NOMO-1 treated with DMSO at 0.1 percent for 48 hours (cell line): Measurements from ENCODE around the gene OXCT2.
"Not testable (repeated sequence)": the region's sequence is repeated elsewhere in the genome, so short reads cannot be mapped to it uniquely, and the experiment has no call there.

Experiments used
- DNase-seq: peaks from one replicate; lab custom pipeline; 2025; ENCODE audit not compliant: unreplicated experiment; lab: John Stamatoyannopoulos, UW

The OXCT2 gene

DNA sequence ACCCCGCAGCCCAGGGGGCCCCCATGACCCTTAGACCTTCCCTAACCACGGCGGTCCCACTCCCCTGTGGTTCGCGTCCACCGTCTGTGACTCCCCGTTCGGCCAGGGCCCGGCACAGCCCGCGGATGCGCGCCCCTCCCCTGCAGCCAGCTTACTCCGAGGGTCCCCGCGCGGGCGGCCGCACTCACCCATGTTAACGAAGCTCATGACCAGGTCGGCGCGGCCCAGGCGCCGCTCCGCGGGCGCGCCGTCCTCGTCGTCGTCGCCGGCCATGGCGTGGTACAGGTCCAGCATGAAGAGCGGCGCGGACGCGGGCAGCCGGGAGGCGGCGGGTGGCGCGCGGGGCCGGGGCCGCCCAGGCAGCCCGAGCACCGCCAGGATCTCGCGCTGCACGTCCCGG is 16.8 kb upstream of the OXCT2 start:
- not testable (repeated sequence) for DNase-seq

DNA sequence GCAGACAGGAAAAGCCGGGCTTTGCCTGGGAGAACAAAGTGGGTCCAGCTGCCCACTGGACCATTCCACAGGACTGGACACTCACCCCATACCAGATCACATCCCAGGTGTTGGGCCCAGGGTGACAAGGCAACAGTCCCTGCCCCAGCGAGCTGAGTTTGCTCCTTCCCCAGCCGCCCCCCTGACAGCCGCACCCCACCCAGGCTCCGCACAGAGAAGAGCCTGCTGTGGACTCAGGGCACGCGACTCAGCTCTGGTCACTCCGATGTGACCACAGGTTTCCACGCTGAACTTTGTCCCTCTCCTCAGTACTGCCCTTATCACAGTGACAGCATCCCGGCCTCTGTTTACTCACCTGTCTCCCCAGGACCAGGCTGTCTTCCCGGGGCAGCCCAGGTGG is 16.3 kb upstream of the OXCT2 start:
- no peak for DNase-seq

DNA sequence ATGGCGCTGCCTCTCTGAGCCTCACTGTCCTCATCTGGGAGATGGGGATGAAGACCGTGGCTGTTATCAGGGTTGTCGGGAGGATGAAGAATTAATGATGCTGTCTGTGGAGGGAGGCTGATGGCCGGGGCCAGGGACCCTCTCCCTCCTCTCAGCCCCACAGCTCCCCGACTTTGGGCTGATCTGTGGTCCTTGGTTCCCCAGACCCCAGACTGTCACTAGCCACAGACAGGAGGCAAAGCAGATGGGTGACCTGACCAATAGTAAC is 15.9 kb upstream of the OXCT2 start:
- not testable (repeated sequence) for DNase-seq

DNA sequence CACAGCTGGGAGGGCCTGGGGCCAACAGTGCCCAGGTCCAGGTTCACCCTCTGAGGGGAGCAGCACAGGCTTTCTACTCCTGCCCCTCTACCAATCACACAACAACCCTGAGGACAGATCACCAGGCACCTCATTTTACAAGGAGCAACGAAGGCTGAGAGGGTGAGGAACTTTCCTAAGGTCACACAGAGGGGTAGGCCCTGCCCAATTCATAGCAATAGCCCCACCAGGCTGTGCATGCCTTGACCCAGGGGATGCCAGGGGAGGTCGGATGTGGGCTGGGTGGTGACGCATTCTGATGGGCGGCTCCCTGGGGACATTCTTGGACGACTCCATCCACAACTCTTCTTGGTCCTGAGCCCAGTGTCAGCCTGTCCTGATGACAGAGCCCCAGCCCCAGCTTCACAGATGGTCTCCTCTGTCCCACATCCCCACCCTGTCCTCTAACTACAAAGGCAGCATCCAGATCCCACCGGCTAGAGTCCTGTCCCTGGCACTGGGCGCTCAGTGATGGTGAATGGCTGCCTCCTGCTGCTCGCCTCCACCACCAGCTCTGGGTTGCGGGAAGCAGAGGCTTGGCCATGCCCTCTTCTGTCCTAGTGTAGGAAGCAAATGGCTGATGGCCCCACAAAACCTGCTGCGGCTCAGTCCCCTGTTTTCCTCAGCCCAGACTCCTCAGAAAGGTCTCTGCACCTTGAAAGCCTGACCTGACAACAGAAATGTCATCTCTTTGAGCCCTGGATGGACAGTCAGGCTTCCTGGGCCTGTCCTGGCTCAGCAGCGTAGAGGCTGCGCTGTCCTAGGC is 15.4 kb upstream of the OXCT2 start:
- not testable (repeated sequence) for DNase-seq

DNA sequence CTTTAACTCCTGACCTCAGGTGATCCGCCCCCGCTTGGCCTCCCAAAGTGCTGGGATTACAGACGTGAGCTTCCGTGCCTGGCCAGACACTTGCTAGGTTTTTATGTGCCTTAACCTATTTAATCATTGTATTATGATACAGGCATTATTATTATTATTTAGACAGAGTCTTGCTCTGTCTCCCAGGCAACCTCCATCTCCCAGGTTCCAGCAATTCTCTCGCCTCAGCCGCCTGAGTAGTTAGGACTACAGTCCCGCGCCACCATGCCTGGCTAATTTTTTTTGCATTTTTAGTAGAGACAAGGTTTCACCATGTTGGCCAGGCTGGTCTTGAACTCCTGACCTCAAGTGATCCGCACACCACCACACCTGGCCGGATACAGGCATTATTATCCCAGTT is 11.5 kb upstream of the OXCT2 start:
- DNase-seq, result not testable (repeated sequence)

DNA sequence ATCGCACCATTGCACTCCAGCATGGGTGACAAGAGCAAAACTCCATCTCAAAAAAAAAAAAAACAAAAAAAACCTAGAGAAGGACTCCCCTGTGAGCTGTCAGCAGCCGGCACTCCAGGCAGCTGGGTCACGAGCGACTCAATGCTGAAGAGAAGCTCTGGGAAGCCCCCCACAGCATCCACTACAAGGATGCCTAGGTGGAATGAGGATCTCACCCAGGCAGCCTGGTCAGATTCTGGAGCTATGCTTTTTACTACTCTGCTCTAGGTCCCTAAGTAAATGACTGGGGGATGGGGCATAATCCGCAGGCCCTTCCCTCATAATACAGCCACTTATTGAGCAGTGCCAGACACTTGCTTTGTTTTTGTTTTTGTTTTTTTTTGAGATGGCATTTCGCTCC is 11.0 kb upstream of the OXCT2 start:
- DNase-seq, result no peak

DNA sequence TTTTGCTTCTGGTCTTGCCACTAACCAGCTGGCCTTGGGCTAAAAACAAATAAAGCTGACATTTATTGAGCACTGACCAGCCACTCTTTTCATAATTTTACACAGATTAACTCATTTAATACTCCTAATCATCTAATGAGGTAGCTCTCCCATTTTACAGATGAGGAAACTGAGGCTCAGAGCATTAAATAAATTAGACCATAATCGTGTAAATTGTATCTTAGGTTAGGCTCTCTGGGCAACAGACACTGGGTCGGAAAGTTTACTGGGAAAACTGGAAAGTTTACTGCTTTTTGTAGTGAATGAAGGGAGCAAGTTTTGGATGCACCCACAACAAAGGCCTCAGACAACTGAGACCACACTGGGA is 10.2 kb upstream of the OXCT2 start:
- no peak for DNase-seq

DNA sequence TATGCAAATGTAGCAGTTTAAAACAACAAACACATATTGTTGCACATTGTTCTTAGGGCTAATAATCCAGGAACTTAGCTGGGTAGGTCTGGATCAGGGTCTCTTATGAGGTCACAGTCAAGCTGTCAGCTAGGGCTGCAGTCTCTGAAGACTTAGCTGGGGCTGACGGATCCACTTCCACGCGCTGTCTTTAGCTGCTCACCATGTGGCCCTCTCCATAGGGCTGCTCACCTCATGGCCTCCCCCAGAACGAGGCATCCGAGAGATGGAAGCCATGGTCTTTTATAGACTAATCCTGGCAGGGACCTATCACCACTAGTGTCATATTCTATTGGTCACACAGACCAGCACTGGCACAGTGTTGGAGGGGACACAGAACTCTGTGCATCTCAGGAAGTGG is 8.7 kb upstream of the OXCT2 start:
- no peak for DNase-seq

DNA sequence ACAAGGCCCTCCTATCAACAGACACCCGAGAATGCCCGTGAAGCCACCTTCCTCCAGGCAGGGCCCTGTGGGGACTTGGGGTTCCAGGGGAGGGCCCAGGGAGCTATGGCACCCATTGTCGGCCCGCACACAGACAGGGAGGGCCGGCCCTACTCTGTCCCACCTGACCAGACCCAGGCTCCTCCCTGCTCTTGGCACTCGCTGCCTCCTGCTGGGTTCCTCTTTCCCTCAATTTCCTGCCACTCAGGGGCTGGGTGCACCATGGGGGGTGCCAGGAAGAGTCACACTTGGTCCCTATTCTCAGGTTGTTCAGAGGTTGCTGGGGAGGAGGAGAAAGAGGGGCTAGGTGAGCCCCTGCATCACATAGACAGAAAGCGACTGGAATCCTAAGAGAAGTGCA is 8.0 kb upstream of the OXCT2 start:
- no peak for DNase-seq

DNA sequence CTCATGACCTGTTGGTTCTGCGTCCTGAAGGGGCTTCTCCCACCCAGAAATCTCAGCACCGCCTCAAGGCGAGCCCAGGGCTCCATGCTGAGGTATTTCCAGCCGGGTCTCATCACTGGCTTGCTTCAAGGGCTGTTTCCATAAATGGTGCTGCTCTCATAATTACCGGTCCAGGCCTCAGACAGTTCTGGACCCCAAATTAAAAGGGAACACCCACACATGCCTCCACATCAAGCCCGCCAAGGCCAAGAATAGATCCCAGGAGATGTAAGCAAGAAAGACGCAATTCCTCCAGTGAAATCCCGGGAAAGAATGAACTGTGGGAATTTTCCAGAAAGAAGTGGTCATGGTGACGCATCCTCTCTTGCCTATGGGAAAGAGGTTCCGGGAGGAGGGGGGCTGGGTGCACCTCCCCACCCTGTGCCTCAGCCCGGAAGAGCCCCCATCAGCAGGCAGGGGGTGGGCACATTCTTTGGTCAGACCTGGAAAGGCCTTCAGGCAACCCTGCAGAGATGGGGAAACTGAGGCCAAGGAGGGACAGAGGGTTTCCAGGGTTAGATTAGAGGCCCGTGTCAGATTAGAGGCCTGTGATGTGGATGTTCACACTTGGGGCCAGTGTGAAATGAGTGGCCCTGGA is 7.4 kb upstream of the OXCT2 start:
- DNase-seq, result not testable (repeated sequence)

DNA sequence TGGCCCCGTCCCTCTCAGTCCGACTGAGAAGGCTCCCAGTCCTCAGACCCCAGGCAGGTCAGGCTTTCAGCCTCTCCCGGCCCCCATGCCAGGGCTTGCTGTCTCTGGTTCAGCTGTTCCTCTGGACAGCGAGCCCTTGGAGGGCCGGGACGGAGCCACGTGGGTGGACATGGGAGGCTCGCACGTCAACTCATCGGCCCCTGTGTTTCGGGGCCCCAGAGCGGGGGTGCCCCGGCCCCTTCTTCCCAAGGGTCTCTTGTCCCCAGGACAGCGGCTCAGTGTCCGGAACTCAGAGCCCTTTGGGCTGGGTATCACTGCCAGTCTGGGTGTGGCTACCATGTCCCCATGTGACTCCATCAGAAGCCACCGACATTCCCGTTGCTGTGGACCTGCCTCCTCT is 6.7 kb upstream of the OXCT2 start:
- not testable (repeated sequence) for DNase-seq

DNA sequence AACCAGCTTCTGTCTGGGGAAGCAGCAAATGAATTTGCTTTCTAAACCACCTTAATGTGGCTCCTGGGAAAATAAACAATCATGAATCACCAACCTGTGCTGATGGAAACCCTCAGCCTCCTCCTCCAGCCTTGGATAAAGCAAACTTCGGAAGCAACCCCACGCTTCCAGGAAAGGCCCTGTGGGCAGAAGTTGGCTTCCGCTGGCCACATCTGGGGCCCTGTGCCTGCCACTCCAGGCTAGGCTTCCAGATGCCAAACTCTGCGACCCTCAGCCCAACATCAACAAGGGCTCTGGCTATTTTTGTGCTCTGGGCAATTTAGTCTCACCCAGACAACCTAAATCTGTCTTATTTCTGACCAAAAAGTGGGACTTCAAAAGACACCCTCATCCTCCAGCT is 6.2 kb upstream of the OXCT2 start:
- no peak for DNase-seq

DNA sequence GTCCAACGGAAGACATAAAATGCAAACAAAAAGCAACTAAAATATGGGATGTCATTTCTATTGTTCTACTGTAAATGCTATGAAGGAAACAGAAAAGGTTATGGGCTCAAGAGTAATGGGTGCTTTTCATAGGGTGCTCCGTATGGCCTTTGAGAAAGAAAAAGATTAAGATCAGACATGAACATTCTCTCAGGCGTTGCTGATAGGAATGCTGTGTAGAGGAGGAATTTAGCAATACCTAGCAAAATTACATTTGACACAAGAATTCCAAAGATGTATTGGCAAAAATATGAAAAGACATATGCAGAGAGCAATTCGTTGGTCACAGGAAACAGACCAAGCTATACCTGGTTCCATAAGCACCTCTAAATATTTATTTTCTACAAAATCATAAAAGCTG is 5.7 kb upstream of the OXCT2 start:
- DNase-seq, result no peak

DNA sequence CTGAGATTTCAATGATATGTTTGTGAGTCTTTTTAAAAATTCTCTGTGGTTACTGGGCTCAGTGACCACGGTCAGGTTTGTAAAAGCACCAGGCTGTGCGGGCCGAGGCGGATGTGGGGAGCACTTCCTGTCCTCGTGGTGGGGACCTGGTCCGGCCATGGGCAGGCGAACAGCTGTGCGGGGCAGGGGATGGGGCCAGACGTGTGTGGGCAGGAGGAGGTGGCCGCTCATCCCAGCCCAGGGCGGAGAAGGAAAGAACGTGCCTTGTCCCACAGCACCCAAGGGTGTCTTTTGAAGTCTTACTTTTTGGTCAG is 5.2 kb upstream of the OXCT2 start:
- no peak for DNase-seq

DNA sequence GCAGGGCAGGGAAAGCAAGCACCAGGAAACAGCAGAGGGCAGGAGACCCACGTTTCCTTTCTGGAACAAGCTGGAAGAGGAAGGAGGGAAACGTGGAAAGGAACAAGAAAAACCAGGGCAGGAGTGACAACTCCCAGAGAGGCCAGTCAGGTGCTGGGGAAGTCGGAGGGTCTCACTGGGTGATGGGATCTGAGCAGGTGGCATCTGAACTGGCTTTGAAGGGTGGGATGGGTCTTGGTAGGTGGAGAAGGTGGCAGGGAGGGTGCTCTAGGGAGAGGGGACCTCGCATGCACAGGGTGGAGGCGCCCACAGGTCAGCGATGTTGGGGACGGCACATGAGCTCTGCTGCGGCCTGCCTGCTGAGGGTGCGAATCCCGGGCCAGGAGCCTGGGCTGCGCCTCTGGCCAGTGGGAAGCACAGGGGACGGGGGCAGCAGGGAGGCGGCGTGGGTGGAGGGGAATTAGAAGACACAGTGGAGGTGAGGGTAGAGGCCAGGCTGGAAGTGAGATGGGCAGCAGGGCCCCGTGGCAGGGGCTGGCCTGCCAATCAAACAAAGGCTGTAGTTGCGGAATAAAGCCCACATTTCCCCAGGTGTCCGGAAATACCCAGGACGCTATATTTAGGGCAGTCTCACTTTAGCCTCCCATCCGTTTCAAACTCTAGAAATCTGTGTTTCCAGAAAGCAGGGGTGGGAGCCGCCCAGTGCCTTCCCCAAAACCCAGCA is 4.7 kb upstream of the OXCT2 start:
- DNase-seq, result not testable (repeated sequence)

DNA sequence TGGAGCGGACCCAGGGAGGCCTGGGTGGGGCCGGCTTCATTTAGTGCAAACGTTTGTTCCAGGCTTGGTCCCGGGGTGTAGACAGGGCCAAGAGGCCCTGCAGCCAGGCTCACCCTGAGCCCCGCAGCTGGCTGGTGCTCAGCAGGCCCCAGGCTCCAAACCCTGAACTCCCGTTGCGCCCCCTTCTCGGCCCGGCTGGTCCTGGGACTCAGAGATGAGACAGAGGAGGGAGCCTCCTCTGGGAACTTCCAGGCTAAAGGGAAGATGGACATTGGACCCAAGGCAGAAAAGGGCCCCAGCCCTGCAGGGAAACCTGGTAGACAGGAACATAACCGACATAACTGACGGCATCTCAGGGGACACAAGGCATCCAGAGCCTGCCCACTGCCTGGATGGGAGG is 4.0 kb upstream of the OXCT2 start:
- not testable (repeated sequence) for DNase-seq

DNA sequence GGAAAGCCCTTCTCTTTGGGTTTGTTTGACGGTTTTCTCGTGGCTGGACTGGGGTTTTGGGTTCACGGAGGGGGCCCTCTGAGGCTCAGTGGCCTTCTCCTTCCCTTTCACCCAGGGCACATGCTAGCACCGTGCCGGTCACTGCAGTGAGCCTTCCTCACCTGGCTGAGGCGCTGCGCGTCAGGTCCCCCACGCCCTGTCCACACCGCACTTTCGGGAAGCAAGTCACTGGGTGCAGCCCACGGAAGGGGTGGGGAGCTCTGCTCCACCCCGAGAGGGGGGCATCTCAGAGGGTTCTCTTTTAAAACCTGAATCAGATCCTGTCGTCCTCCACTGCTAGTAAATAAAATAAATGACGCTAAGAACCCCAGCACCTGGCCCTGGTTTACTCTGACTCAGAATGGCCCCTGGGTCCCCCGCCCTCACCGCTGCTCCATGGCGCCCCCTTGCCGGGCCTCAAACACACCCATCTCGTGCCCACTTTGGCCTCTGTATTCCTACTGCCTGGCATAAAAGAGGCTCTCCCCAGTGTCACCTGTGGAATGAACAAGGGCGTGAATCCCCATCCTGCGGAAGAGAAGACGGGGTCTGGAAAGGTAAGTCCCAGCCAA is 2.3 kb upstream of the OXCT2 start:
- DNase-seq, result not testable (repeated sequence)

DNA sequence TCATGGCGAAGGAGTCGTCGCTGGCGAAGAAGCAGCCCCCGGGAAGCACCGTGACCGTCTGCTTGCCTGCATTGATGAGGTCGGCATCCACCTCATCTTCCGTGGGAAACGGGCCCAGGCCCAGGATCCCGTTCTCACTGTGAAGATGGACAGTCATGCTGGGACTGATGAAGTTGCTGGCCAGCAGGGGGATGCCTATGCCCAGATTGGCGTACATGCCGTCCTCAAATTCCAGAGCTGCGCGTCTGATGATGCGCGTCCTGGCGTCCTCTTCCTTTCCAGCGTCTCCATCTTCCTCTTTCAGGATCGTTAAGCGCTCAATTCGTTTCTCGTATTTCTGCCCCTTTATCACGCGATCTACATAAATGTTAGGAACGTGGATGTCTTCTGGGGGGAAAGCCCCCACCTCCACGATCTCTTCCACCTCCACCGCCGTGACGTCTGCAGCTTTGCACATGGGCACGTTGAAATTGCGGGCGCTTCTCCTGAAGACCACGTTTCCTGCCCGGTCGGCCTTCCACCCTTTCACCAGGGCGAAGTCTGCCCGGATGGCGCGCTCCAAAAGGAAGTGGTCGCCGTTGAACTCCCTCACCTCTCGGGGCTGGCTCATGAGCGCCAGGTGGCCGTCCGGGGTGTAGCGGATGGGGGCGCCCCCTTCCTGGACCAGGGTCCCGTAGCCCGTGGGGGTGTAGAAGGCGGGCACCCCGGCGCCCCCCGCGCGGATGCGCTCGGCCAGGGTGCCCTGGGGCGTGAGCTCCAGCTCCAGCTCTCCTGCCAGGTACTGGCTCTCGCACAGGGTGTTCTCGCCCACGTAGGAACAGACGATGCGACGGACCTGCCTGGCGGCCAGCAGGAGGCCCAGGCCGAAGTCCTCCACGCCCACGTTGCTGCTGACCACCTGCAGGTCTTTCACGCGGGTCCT is 787 bp downstream of the OXCT2 start:
- DNase-seq, result not testable (repeated sequence)

DNA sequence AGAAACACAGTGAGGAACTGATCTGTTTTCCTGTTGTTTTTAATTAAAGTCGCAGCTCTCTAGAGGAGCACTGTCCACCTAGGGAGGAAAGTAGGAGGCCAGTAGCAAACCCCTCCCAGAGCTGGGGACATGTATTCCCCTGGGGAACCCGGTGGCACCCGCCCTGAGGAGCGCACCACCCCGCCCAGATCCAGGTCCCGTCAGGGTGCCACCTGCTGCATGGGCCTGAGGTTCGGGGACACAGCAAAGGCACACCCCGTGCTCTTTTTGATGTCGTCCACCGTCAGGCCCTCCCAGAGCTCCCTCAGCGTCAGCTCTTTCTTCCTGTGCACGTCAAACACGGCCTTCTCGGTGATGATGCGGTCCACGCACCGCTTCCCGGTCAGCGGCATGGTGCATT is 1.6 kb downstream of the OXCT2 start:
- DNase-seq, result not testable (repeated sequence)

DNA sequence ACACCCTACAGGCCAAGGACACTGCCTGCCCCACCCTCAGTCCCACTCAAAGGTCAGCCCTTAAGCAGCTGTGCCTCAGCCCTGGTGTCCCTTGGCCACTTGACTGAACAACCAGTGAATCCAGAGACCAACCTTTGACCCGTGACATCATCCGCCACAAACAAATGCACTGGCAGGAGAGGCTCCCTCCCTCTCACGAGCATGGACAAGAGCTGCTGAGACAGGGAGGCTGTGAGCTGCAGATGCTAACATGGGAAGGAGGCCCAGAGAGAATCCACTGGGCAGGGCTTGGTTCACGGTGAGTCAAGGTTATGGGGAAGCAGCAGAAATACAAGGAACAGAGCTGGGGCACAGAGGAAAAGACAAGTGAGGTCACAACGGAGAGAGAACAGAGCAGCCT is 4.7 kb downstream of the OXCT2 start:
- not testable (repeated sequence) for DNase-seq

DNA sequence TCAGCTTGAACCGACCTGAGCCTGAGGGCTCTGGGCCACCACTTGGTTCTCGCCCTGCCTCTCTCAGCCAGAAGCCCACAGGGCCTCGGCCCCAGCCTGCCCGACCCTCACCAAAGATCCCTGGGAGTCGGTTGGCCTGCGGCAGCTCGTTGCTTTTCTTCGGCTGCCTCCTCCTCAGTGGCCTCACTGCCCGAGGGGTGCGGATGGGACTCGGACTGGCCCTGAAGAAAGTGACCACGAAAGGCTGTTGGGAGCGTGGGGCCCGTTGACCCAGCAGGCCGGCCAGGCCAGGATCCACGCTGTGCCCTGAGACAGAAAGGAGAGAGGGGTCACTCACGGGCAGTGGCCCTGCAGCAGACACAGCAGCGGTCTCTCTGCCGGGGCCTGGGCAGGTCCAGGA is 6.6 kb downstream of the OXCT2 start:
- not testable (repeated sequence) for DNase-seq
